ENCODE measurements around the gene LEF1. TPM values are rescaled to one million over a fixed set of nuclear protein-coding genes. Genes with fewer than 3 reads are reported as not detected.

LEF1 gene
- total and polyA plus RNA-seq, 4 experiments from 2014 or later, result 307 to 399 (median 372) TPM

GRCh38 chr4:108092288-108092687 lies 76.4 kb downstream of the LEF1 start:
- POLR2A ChIA-PET (ENCODE audit: partially characterized antibody), result interaction anchor here (1.0 to 1.5 kb wide), 2 partner anchors 16 to 46 kb away, joined by 3 to 5 read pairs; no protein-coding TSS in a partner anchor
- H3K4me1 ChIP-seq (ENCODE audit: insufficient read depth, low read length), result peaks cover 66% of the 10 kb centered on the region
- CTCF ChIA-PET (ENCODE audit: partially characterized antibody), result interaction anchor here (0.8 to 2.6 kb wide), 5 partner anchors 15 to 69 kb away, joined by 3 to 8 read pairs (median 3); no protein-coding TSS in a partner anchor
- no peak overlapping the region for H3K27ac ChIP-seq (ENCODE audit: low read depth, low read length)
- H3K27me3 ChIP-seq (ENCODE audit: insufficient read depth, low read length), result no peaks in the 10 kb centered on the region
- intact Hi-C loops (cut with micrococcal nuclease), result loop anchor here (2.0 kb wide), 1 partner anchor 21 kb away; no protein-coding TSS in a partner anchor
- H3K9me3 Mint-ChIP-seq, result peaks cover 0 to 2% (median 0%) of the 10 kb centered on the region in 8 donors
- peaks cover 42 to 78% (median 68%) of the 10 kb centered on the region in 4 donors for H3K4me1 Mint-ChIP-seq
- H3K4me3 ChIP-seq (ENCODE audit: low read length in 2 of 2), result no peak overlapping the region
- H3K27ac Mint-ChIP-seq, result peak overlapping the region in 6 of 7 donors; percentile 2 to 82 (median 22)
- no peaks in the 10 kb centered on the region for H3K9me3 ChIP-seq (ENCODE audit: control insufficient read depth in 1 of 2, low read length in 2 of 2)
- H3K27me3 Mint-ChIP-seq, result no peaks in the 10 kb centered on the region
- peaks cover 26% of the 10 kb centered on the region for H3K36me3 ChIP-seq (ENCODE audit: insufficient read depth, low read length)
- peaks cover 38 to 61% of the 10 kb centered on the region in 2 donors for H3K36me3 Mint-ChIP-seq
- no peak for DNase-seq
- peak overlapping the region in 5 of 8 donors; percentile 17 to 68 (median 57) for H3K4me3 Mint-ChIP-seq

- ChIA-PET POLR2A (ENCODE audit: partially characterized antibody) (interaction anchor here (0.8 kb wide), 1 partner anchor 57 kb away, joined by 3 read pairs; no protein-coding TSS in a partner anchor), CTCF (ENCODE audit: partially characterized antibody) (no interaction called here)
- H3K36me3 Mint-ChIP-seq, result peaks cover 41 to 62% of the 10 kb centered on the region in 2 donors
- H3K27me3 Mint-ChIP-seq, result no peaks in the 10 kb centered on the region
- peak overlapping the region; percentile 22 to 64 (median 27) for H3K27ac Mint-ChIP-seq
- no peak overlapping the region for H3K27ac ChIP-seq (ENCODE audit: low read depth, low read length)
- peaks cover 35% of the 10 kb centered on the region for H3K4me1 ChIP-seq (ENCODE audit: insufficient read depth, low read length)
- H3K4me3 ChIP-seq (ENCODE audit: low read length in 2 of 2), result no peak overlapping the region
- H3K27me3 ChIP-seq (ENCODE audit: insufficient read depth, low read length), result no peaks in the 10 kb centered on the region
- no peaks in the 10 kb centered on the region for H3K9me3 ChIP-seq (ENCODE audit: control insufficient read depth in 1 of 2, low read length in 2 of 2)
- H3K4me3 Mint-ChIP-seq, result no peak overlapping the region
- intact Hi-C loops (cut with micrococcal nuclease), result no loop called here
- peaks cover 20 to 57% (median 41%) of the 10 kb centered on the region in 4 donors for H3K4me1 Mint-ChIP-seq
- DNase-seq, result no peak
- no peaks in the 10 kb centered on the region for H3K9me3 Mint-ChIP-seq
- H3K36me3 ChIP-seq (ENCODE audit: insufficient read depth, low read length), result peaks cover 38% of the 10 kb centered on the region
Measured at GRCh38 chr4:108087293-108087967, 81.3 kb downstream of the LEF1 start.

- no peaks in the 10 kb centered on the region for H3K27me3 ChIP-seq (ENCODE audit: insufficient read depth, low read length)
- DNase-seq, result no peak
- peaks cover 28 to 56% (median 44%) of the 10 kb centered on the region in 4 donors for H3K4me1 Mint-ChIP-seq
- H3K27ac ChIP-seq (ENCODE audit: low read depth, low read length), result peak overlapping the region; percentile 23
- peak overlapping the region; percentile 61 to 83 (median 78) for H3K4me3 Mint-ChIP-seq
- H3K36me3 Mint-ChIP-seq, result peaks cover 50 to 66% of the 10 kb centered on the region in 2 donors
- no peaks in the 10 kb centered on the region for H3K27me3 Mint-ChIP-seq
- ChIA-PET POLR2A (ENCODE audit: partially characterized antibody) (interaction anchor here (0.6 to 5.0 kb wide), 13 partner anchors 9 to 105 kb away, joined by 3 to 24 read pairs (median 3); partner anchors contain the start of gene LEF1), CTCF (ENCODE audit: partially characterized antibody) (interaction anchor here (0.9 to 1.3 kb wide), 5 partner anchors 13 to 491 kb away, joined by 3 to 5 read pairs (median 3); no protein-coding TSS in a partner anchor)
- H3K4me3 ChIP-seq (ENCODE audit: low read length in 2 of 2), result no peak overlapping the region
- H3K4me1 ChIP-seq (ENCODE audit: insufficient read depth, low read length), result peaks cover 35% of the 10 kb centered on the region
- H3K27ac Mint-ChIP-seq, result peak overlapping the region; percentile 82 to 94 (median 91)
- intact Hi-C loops (cut with micrococcal nuclease), result loop anchor here (5.0 kb wide), 1 partner anchor 36 kb away; no protein-coding TSS in a partner anchor
- H3K36me3 ChIP-seq (ENCODE audit: insufficient read depth, low read length), result peaks cover 44% of the 10 kb centered on the region
- no peaks in the 10 kb centered on the region for H3K9me3 Mint-ChIP-seq
- no peaks in the 10 kb centered on the region for H3K9me3 ChIP-seq (ENCODE audit: control insufficient read depth in 1 of 2, low read length in 2 of 2)
Measured at GRCh38 chr4:108081256-108081655, 87.5 kb downstream of the LEF1 start.

DNA sequence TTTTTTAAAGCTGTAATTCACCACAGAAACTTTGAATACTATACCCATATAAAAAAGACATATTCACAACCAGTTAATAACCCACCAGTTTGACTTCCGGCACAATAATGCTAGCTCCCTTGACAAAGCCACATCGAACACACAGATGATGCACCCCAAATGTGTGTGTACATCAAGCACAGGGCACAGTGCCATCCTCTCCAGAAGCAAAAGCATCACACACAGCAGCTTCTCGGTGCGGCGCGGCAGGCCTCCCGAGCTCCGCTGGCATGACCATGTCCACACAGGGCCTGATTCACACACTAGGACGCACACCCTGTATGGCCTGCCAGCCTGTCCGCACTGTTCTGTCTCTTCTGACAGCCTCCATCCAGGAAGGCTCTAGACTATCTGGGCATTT lies 88.0 kb downstream of the LEF1 start:
- Histone ChIP-seq H3K4me1 (ENCODE audit: insufficient read depth, low read length) (peaks cover 35% of the 10 kb centered on the region), H3K27ac (ENCODE audit: low read depth, low read length) (peak overlapping the region; percentile 23), H3K27me3 (ENCODE audit: insufficient read depth, low read length) (no peaks in the 10 kb centered on the region), H3K36me3 (ENCODE audit: insufficient read depth, low read length) (peaks cover 43% of the 10 kb centered on the region), H3K4me3 (ENCODE audit: low read length in 2 of 2) (no peak overlapping the region), H3K9me3 (ENCODE audit: control insufficient read depth in 1 of 2, low read length in 2 of 2) (no peaks in the 10 kb centered on the region)
- H3K27me3 Mint-ChIP-seq, result no peaks in the 10 kb centered on the region
- CTCF ChIA-PET (ENCODE audit: partially characterized antibody), result interaction anchor here (0.9 to 1.3 kb wide), 7 partner anchors 10 to 491 kb away, joined by 3 to 5 read pairs (median 3); no protein-coding TSS in a partner anchor
- intact Hi-C loops (cut with micrococcal nuclease), result loop anchor here (5.0 kb wide), 1 partner anchor 37 kb away; no protein-coding TSS in a partner anchor
- H3K9me3 Mint-ChIP-seq, result no peaks in the 10 kb centered on the region
- peak; percentile 39 to 62 (median 48) for DNase-seq
- H3K27ac Mint-ChIP-seq, result peak overlapping the region; percentile 82 to 94 (median 91)
- peak overlapping the region; percentile 61 to 83 (median 78) for H3K4me3 Mint-ChIP-seq
- peaks cover 50 to 63% of the 10 kb centered on the region in 2 donors for H3K36me3 Mint-ChIP-seq
- POLR2A ChIA-PET (ENCODE audit: partially characterized antibody), result interaction anchor here (0.6 to 5.0 kb wide), 16 partner anchors 8 to 106 kb away, joined by 3 to 24 read pairs (median 3); partner anchors contain the start of gene LEF1
- H3K4me1 Mint-ChIP-seq, result peaks cover 28 to 54% (median 45%) of the 10 kb centered on the region in 4 donors

DNA sequence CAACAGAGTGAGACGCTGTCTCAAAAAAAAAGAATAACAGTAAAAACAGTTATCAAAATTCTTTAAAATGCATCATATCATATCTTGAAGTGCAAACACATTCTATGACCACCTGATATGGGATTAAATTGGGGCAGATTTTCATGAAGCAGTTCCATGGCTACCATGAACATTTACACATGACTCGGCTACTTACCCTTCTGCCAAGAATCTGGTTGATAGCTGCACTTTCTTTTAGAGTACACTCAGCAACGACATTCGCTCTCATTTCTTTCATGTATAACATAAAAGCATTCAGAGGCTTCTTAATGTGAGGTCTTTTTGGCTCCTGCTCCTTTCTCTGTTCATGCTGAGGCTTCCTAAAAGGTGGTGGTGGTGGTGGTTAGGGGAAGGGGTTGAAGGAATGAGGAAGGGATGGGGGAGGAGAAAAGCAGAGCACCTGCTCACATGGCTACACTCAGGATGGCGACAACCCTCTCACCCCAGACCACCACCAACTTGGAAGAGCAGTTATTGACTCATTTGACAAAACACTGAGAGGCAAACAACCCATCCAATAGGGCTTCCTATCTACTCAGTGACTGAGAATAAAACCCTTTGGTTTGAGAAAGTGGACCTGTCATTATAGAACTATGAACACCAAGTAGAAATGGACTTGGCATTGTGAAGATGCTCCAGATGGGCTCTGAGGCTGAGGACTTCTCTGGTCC lies 90.6 kb downstream of the LEF1 start:
- no peaks in the 10 kb centered on the region for H3K9me3 Mint-ChIP-seq
- Histone ChIP-seq H3K27ac (ENCODE audit: low read depth, low read length) (no peak overlapping the region), H3K4me1 (ENCODE audit: insufficient read depth, low read length) (peaks cover 51% of the 10 kb centered on the region), H3K27me3 (ENCODE audit: insufficient read depth, low read length) (no peaks in the 10 kb centered on the region), H3K4me3 (ENCODE audit: low read length in 2 of 2) (no peak overlapping the region), H3K9me3 (ENCODE audit: control insufficient read depth in 1 of 2, low read length in 2 of 2) (no peaks in the 10 kb centered on the region), H3K36me3 (ENCODE audit: insufficient read depth, low read length) (peaks cover 55% of the 10 kb centered on the region)
- H3K27ac Mint-ChIP-seq, result peak overlapping the region; percentile 30 to 81 (median 66)
- H3K4me1 Mint-ChIP-seq, result peaks cover 33 to 66% (median 55%) of the 10 kb centered on the region in 4 donors
- H3K27me3 Mint-ChIP-seq, result no peaks in the 10 kb centered on the region
- H3K36me3 Mint-ChIP-seq, result peaks cover 50 to 66% of the 10 kb centered on the region in 2 donors
- no peak overlapping the region for H3K4me3 Mint-ChIP-seq
- CTCF ChIA-PET (ENCODE audit: partially characterized antibody), result interaction anchor here (1.4 kb wide), 1 partner anchor 59 kb away, joined by 3 read pairs; no protein-coding TSS in a partner anchor
- DNase-seq, result no peak
- intact Hi-C loops (cut with micrococcal nuclease), result no loop called here
- POLR2A ChIA-PET (ENCODE audit: partially characterized antibody), result interaction anchor here (0.6 to 1.2 kb wide), 3 partner anchors 10 to 82 kb away, joined by 3 to 4 read pairs (median 3); no protein-coding TSS in a partner anchor

- Mint-ChIP-seq H3K4me3 (peak overlapping the region in 7 of 8 donors; percentile 57 to 83 (median 78)), H3K4me1 (peaks cover 36 to 74% (median 59%) of the 10 kb centered on the region in 4 donors), H3K27me3 (no peaks in the 10 kb centered on the region), H3K36me3 (peaks cover 42 to 65% of the 10 kb centered on the region in 2 donors), H3K27ac (peak overlapping the region; percentile 79 to 95 (median 94)), H3K9me3 (no peaks in the 10 kb centered on the region)
- Histone ChIP-seq H3K27ac (ENCODE audit: low read depth, low read length) (peak overlapping the region; percentile 53), H3K4me3 (ENCODE audit: low read length in 2 of 2) (no peak overlapping the region), H3K4me1 (ENCODE audit: insufficient read depth, low read length) (peaks cover 58% of the 10 kb centered on the region), H3K27me3 (ENCODE audit: insufficient read depth, low read length) (no peaks in the 10 kb centered on the region), H3K9me3 (ENCODE audit: control insufficient read depth in 1 of 2, low read length in 2 of 2) (no peaks in the 10 kb centered on the region), H3K36me3 (ENCODE audit: insufficient read depth, low read length) (peaks cover 28% of the 10 kb centered on the region)
- intact Hi-C loops (cut with micrococcal nuclease), result loop anchor here (2.0 to 5.0 kb wide), 3 partner anchors 35 to 95 kb away; no protein-coding TSS in a partner anchor
- POLR2A ChIA-PET (ENCODE audit: partially characterized antibody), result interaction anchor here (1.0 to 2.6 kb wide), 9 partner anchors 8 to 100 kb away, joined by 3 to 14 read pairs (median 5); partner anchors contain the start of gene LEF1
- peak; percentile 58 to 87 (median 69) for DNase-seq
- CTCF ChIA-PET (ENCODE audit: partially characterized antibody), result interaction anchor here (1.0 to 3.2 kb wide), 8 partner anchors 19 to 500 kb away, joined by 3 to 9 read pairs (median 6); no protein-coding TSS in a partner anchor
Measured at GRCh38 chr4:108072300-108072699, 96.4 kb downstream of the LEF1 start.

All from CD4-positive, alpha-beta memory T cell (primary cell).